ENCODE measurements around the gene THSD4.
A peak's percentile ranks its signal among the peaks of the same experiment; 100 is the strongest.

Gene THSD4

GRCh38 chr15:71142780-71143179 is 27.5 kb downstream of the THSD4 start:
- no peak overlapping the region for H3K27ac ChIP-seq
- no peak for TF ChIP-seq CTCF (conservative IDR thresholded peaks at IDR 0.05)

DNA sequence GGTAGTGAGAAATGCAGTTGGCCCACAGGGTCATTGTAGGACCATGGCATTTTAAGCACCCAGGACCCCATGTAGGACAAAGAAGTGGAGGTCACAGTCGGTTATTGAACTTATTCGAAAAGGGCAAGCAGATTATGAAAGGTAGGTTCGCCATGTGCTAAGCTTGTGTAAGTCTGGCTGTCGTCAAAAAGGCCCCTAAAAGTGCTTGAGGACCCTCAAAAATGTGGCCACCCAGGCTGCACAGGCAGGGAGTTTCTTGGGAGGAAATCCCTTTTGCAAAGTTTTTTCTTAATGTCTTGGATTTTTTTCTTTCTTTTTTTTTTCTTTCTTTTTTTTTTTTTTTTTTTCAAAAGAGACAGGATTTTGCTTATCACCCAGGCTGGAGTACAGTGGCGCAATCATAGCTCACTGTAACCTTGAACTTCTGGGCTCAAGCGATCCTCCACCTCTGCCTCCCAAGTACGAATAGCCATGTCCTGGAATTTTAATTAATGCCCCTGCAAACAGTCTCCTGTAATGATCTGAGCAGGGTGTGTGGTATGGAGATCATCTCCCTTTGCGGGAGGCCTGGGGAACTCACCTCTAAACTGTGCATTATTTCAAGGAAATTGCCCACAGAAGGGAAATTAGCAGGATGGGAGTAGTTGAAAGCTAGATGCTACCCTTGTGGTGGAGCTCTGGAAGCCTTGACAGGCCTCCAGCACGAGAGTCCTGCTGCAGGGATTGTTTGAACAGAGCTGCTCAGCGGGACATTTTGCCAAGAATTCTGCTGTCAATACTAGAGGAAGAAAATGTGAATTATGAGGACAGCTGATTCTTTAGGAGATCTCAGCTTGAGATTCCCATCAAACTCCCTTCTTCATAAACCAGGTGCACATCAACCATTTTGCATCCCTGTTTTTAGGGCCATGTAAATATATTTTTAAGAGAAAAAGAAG is 28.4 kb downstream of the THSD4 start:
- no peak for TF ChIP-seq CTCF (conservative IDR thresholded peaks at IDR 0.05)
- peak overlapping the region; percentile 71 for H3K27ac ChIP-seq

DNA sequence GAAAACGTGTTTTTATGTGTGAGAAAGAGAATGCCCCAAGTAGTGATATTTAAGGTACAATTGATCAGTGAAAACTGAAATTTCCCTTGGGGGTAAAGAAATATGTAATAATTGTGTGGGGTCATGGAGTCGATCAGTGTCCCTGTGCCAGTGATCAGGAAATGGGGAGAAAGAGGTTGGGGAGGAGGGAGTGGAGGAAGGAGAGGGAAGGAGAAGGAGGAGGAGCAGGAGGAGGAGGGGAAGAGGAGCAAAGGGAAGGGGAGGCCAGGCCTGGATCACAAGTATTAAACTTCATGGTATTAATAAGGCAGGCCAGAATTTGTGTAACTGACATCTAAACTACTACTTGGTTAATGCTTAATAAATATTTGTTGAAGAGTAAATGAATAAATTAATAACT is 30.4 kb downstream of the THSD4 start:
- no peak for TF ChIP-seq CTCF (conservative IDR thresholded peaks at IDR 0.05)

GRCh38 chr15:71146580-71146982 is 31.3 kb downstream of the THSD4 start:
- peak overlapping the region; percentile 71 for H3K27ac ChIP-seq
- no peak for TF ChIP-seq CTCF (conservative IDR thresholded peaks at IDR 0.05)

More for the DNA sequence above, 30.4 kb downstream of the THSD4 start:
- peak overlapping the region; percentile 71 for H3K27ac ChIP-seq

DNA sequence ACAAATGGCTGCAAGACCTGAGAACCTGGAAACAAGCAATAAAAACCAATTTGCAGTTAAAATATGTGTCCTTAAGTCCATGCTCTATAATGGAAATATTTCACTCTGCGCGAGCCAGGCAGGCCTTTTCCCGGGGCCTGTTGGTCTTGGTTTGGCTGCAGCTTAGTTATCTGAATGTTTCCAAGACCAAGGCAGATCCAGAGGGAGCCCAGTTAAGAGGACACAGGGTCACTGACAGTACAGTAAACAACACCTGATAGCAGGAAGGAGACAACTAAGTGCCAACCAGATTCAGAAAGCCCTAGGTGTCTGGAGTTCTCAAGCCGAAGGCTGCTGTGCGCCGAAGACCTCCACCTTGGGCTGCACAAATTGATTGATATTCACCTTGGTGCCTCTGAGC is 32.8 kb downstream of the THSD4 start:
- no peak for TF ChIP-seq CTCF (conservative IDR thresholded peaks at IDR 0.05)
- H3K27ac ChIP-seq, result peak overlapping the region; percentile 71

- TF ChIP-seq CTCF (conservative IDR thresholded peaks at IDR 0.05), result no peak
- H3K27ac ChIP-seq, result peak overlapping the region; percentile 71
Observed at GRCh38 chr15:71149646-71150557, 34.6 kb downstream of the THSD4 start.

DNA sequence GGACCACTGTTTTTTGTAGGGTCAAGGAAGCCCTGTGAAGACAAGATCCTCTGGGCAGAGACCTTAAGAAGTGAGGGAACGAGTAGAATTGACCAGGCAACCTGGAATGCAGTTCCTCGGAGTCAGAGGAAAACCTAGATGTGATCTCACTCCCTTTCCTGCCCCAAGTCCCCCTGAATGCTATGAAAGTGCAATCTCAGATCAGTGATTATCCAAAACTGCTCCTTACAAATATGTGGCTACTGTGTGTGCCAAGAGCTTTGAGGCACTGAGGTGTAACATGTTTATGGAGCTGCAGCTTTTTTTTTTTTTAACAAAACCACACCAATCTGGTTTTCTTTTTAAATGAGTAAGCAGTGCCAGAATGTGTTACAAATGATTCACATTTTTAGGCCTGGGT is 35.8 kb downstream of the THSD4 start:
- no peak for TF ChIP-seq CTCF (conservative IDR thresholded peaks at IDR 0.05)
- peak overlapping the region; percentile 71 for H3K27ac ChIP-seq

Measured in VCaP (cell line).